Measurements from ENCODE around the gene MYO7A. TPM values are rescaled to one million over a fixed set of nuclear protein-coding genes. Genes with fewer than 3 reads are reported as not detected.

The MYO7A gene
- total and polyA plus RNA-seq, 2 experiments from 2014 or later = 9.8 to 10.1 TPM

DNA sequence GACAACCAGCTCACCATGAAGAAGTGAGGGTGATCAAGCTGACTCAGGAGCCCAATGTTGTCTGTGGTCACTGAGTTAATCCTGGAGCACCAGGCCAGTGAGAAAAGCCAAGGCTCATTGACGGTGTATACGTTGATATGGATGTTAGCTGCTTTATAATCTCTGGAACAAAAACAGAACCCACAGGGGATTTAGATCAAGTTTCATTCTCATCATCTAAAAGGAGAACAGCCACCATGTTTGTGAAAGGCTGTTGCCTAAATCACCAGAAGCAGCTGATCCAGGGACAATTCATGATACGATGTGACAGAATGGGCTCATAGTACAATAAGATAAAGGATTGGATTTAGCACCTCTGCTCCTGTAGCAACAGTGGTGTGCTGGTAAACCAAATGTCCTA is 105.0 kb downstream of the MYO7A start:
- Histone ChIP-seq H2AFZ (no peak overlapping the region), H3K9me2 (replicated peaks; ENCODE audit: insufficient read depth) (no peaks in the 10 kb centered on the region), H4K20me1 (ENCODE audit: insufficient read depth, poor library complexity, severe bottlenecking) (no peaks in the 10 kb centered on the region), H3K9me3 (ENCODE audit: low read depth) (no peaks in the 10 kb centered on the region), H3K27ac (no peak overlapping the region), H3K4me3 (no peak overlapping the region), H3K4me2 (no peak overlapping the region), H3K4me1 (ENCODE audit: insufficient read depth) (no peaks in the 10 kb centered on the region), H3K36me3 (replicated peaks; ENCODE audit: insufficient read depth, low read depth) (no peaks in the 10 kb centered on the region), H3K27me3 (no peaks in the 10 kb centered on the region), H3K79me2 (no peaks in the 10 kb centered on the region)
- DNase-seq (ENCODE audit: low spot score) = no peak
- WGBS (ENCODE audit: low lambda C conversion rate, missing lambda C conversion rate) = 89% methylated on average over 3 of the region's 3 CpGs
- no peak for TF ChIP-seq EZH2 (IDR thresholded peaks at IDR 0.05; ENCODE audit: borderline replicate concordance)
- TF ChIP-seq CTCF (IDR thresholded peaks at IDR 0.05; ENCODE audit: poor library complexity) = no peak
- no peak for TF ChIP-seq EZH2phosphoT487 (IDR thresholded peaks at IDR 0.05; ENCODE audit: low read depth, severe bottlenecking, unreplicated experiment)

DNA sequence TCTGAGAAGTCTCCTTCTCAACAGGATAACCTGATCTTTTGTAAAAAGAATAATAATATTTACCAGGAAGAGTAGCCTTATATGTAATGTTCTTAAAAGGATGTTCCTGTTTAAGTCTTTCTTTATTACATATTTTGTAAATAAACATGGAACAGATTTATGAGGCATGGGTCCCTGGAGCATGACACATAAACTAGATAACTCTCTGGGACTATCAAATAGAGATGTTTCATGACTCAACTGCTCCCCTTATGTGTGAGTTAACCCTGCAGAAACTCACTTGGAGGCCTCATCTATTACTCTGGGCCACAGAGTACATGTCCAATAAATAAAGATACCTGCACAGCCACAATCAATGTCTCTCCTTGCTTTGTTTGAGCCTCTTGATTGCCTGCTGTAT is 108.9 kb downstream of the MYO7A start:
- Histone ChIP-seq H3K4me2 (no peak overlapping the region), H3K9me3 (ENCODE audit: low read depth) (no peaks in the 10 kb centered on the region), H3K36me3 (replicated peaks; ENCODE audit: insufficient read depth, low read depth) (no peaks in the 10 kb centered on the region), H3K27ac (no peak overlapping the region), H3K79me2 (no peaks in the 10 kb centered on the region), H3K4me1 (ENCODE audit: insufficient read depth) (no peaks in the 10 kb centered on the region), H2AFZ (no peak overlapping the region), H4K20me1 (ENCODE audit: insufficient read depth, poor library complexity, severe bottlenecking) (no peaks in the 10 kb centered on the region), H3K27me3 (no peaks in the 10 kb centered on the region), H3K4me3 (no peak overlapping the region), H3K9me2 (replicated peaks; ENCODE audit: insufficient read depth) (no peaks in the 10 kb centered on the region)
- DNase-seq (ENCODE audit: low spot score) = no peak
- TF ChIP-seq EZH2phosphoT487 (IDR thresholded peaks at IDR 0.05; ENCODE audit: low read depth, severe bottlenecking, unreplicated experiment) = no peak
- TF ChIP-seq CTCF (IDR thresholded peaks at IDR 0.05; ENCODE audit: poor library complexity) = no peak
- TF ChIP-seq EZH2 (IDR thresholded peaks at IDR 0.05; ENCODE audit: borderline replicate concordance) = no peak

- Histone ChIP-seq H3K27ac (peak overlapping the region; percentile 90), H4K20me1 (ENCODE audit: insufficient read depth, poor library complexity, severe bottlenecking) (no peaks in the 10 kb centered on the region), H3K27me3 (no peaks in the 10 kb centered on the region), H3K79me2 (no peaks in the 10 kb centered on the region), H2AFZ (no peak overlapping the region), H3K4me1 (ENCODE audit: insufficient read depth) (peaks cover 10% of the 10 kb centered on the region), H3K4me2 (no peak overlapping the region), H3K36me3 (replicated peaks; ENCODE audit: insufficient read depth, low read depth) (no peaks in the 10 kb centered on the region), H3K9me2 (replicated peaks; ENCODE audit: insufficient read depth) (no peaks in the 10 kb centered on the region), H3K9me3 (ENCODE audit: low read depth) (no peaks in the 10 kb centered on the region), H3K4me3 (no peak overlapping the region)
- DNase-seq (ENCODE audit: low spot score) = no peak
- 94% methylated on average over 7 of the region's 7 CpGs for WGBS (ENCODE audit: low lambda C conversion rate, missing lambda C conversion rate)
- no peak for TF ChIP-seq CTCF (IDR thresholded peaks at IDR 0.05; ENCODE audit: poor library complexity)
- no peak for TF ChIP-seq EZH2 (IDR thresholded peaks at IDR 0.05; ENCODE audit: borderline replicate concordance)
- no peak for TF ChIP-seq EZH2phosphoT487 (IDR thresholded peaks at IDR 0.05; ENCODE audit: low read depth, severe bottlenecking, unreplicated experiment)
These were observed 116.4 kb downstream of the MYO7A start for GRCh38 chr11:77244277-77245027.

Data from hepatocyte (in vitro differentiated cells).